SK-N-MC (cell line): ENCODE measurements around the gene TAF6.

Experiments
- DNase-seq: peaks from one replicate; pipeline ENCODE4 v3.0.0-alpha.2; 2011; ENCODE audit warnings: low read depth, low spot score
- H3K27ac ChIP-seq: fragments of 200-600 bp; sonication (generic); 2 replicates; pipeline ENCODE4 v1.5.1; 2016; ENCODE audit warnings: mixed run types
- H3K36me3 ChIP-seq: fragments of 200-600 bp; sonication (generic); 2 replicates; pipeline ENCODE4 v1.6.1; 2017; ENCODE audit warnings: antibody characterized with exemption, low read length, mixed read lengths; ENCODE audit not compliant: insufficient read depth
- H3K4me3 ChIP-seq: fragments of 200-600 bp; sonication (generic); 2 replicates; pipeline ENCODE4 v1.5.1; 2016
- H3K9ac ChIP-seq: fragments of 200-600 bp; sonication (generic); 2 replicates; pipeline ENCODE4 v1.8.0; 2017; ENCODE audit warnings: mixed run types, mixed read lengths; ENCODE audit not compliant: insufficient read length
- H3K9me3 ChIP-seq: fragments of 200-600 bp; sonication (generic); 2 replicates; pipeline ENCODE4 v1.6.1; 2017; ENCODE audit warnings: low read depth, mild to moderate bottlenecking, antibody characterized with exemption, low read length, moderate library complexity, mixed read lengths
- EZH2 ChIP-seq: fragments of 200-600 bp; sonication (generic); IDR thresholded peaks from one replicate; pipeline ENCODE4 v1.6.1; 2017; ENCODE audit warnings: antibody characterized with exemption
- FOXP2 ChIP-seq: optimal IDR thresholded peaks from 2 replicates; pipeline ENCODE3; 2011; ENCODE audit warnings: mild to moderate bottlenecking, moderate library complexity; ENCODE audit not compliant: insufficient read depth; ENCODE audit errors: extremely low read length, control extremely low read depth
- POLR2AphosphoS5 ChIP-seq: IDR thresholded peaks from 2 replicates; pipeline ENCODE4 v1.6.1; 2012; ENCODE audit warnings: mild to moderate bottlenecking, low read depth, low read length, borderline replicate concordance

Gene TAF6

GRCh38 chr7:100093498-100093897 lies 25.7 kb downstream of the TAF6 start:
- Histone ChIP-seq H3K9ac (no peak overlapping the region), H3K9me3 (no peaks in the 10 kb centered on the region), H3K36me3 (peaks cover 83% of the 10 kb centered on the region), H3K27ac (peak overlapping the region; percentile 81), H3K4me3 (no peak overlapping the region)
- TF ChIP-seq FOXP2 (no peak), EZH2 (no peak), POLR2AphosphoS5 (no peak; the same call in 1 of the 2 replicates)
- no peak for DNase-seq

- no peak overlapping the region for H3K4me3 ChIP-seq
- no peak overlapping the region for H3K9ac ChIP-seq
- no peak for DNase-seq
- H3K27ac ChIP-seq: peak overlapping the region; percentile 81
- H3K9me3 ChIP-seq: no peaks in the 10 kb centered on the region
- H3K36me3 ChIP-seq: peaks cover 79% of the 10 kb centered on the region
- no peak; the same call in 1 of the 2 replicates for TF ChIP-seq POLR2AphosphoS5
- TF ChIP-seq FOXP2: no peak
Measured at GRCh38 chr7:100093054-100093453, 26.1 kb downstream of the TAF6 start.

GRCh38 chr7:100091411-100092181 lies 27.6 kb downstream of the TAF6 start:
- TF ChIP-seq POLR2AphosphoS5 (peak; percentile 59), EZH2 (no peak)
- Histone ChIP-seq H3K9me3 (no peaks in the 10 kb centered on the region), H3K4me3 (no peak overlapping the region), H3K27ac (peak overlapping the region; percentile 33; the same call in 1 of the 2 replicates), H3K36me3 (peaks cover 64% of the 10 kb centered on the region), H3K9ac (no peak overlapping the region)
- no peak for DNase-seq

GRCh38 chr7:100090527-100091410 lies 28.4 kb downstream of the TAF6 start:
- peaks cover 56% of the 10 kb centered on the region for H3K36me3 ChIP-seq
- H3K4me3 ChIP-seq: no peak overlapping the region
- H3K27ac ChIP-seq: no peak overlapping the region
- TF ChIP-seq FOXP2 (no peak), POLR2AphosphoS5 (no peak), EZH2 (no peak)
- no peak overlapping the region for H3K9ac ChIP-seq
- no peak for DNase-seq
- no peaks in the 10 kb centered on the region for H3K9me3 ChIP-seq

GRCh38 chr7:100089458-100090196 lies 29.5 kb downstream of the TAF6 start:
- peaks cover 45% of the 10 kb centered on the region for H3K36me3 ChIP-seq
- no peak for DNase-seq
- peak overlapping the region; percentile 91 for H3K4me3 ChIP-seq
- H3K9ac ChIP-seq: peak overlapping the region; percentile 92
- no peak for TF ChIP-seq POLR2AphosphoS5
- no peak for TF ChIP-seq FOXP2
- TF ChIP-seq EZH2: no peak
- H3K27ac ChIP-seq: peak overlapping the region; percentile 75; the same call in 1 of the 2 replicates
- no peaks in the 10 kb centered on the region for H3K9me3 ChIP-seq

- Histone ChIP-seq H3K36me3 (peaks cover 37% of the 10 kb centered on the region), H3K9me3 (no peaks in the 10 kb centered on the region), H3K27ac (peak within 1 kb of the TSS; percentile 84), H3K9ac (peak within 1 kb of the TSS; percentile 92), H3K4me3 (peak within 1 kb of the TSS; percentile 91)
- no peak for DNase-seq
- TF ChIP-seq EZH2 (no peak), POLR2AphosphoS5 (peak; percentile 90), FOXP2 (no peak)
Measured at GRCh38 chr7:100088621-100089457, 30.3 kb downstream of the TAF6 start, which contains the start of gene COPS6. TSS of gene COPS6 (plus strand) at chr7:100088969. CDS start at chr7:100088991, 22 bp downstream.

GRCh38 chr7:100088095-100088620 lies 31.0 kb downstream of the TAF6 start:
- peak overlapping the region; percentile 84 for H3K27ac ChIP-seq
- peaks cover 30% of the 10 kb centered on the region for H3K36me3 ChIP-seq
- peak overlapping the region; percentile 92 for H3K9ac ChIP-seq
- TF ChIP-seq EZH2: no peak
- no peak for TF ChIP-seq FOXP2
- no peak for TF ChIP-seq POLR2AphosphoS5
- H3K9me3 ChIP-seq: no peaks in the 10 kb centered on the region
- H3K4me3 ChIP-seq: peak overlapping the region; percentile 91
- no peak for DNase-seq
